AG04450 (cell line): ENCODE measurements around the gene FFAR3. TPM values are rescaled to one million over a fixed set of nuclear protein-coding genes. Genes with fewer than 3 reads are reported as not detected.
"Not testable (repeated sequence)": the region's sequence is repeated elsewhere in the genome, so short reads cannot be mapped to it uniquely, and the experiment has no call there.

Experiments
- CTCF ChIA-PET: fragments of 300-600, 350-600 bp; formaldehyde crosslinking; extraction: SDS; loops from one replicate; lab custom pipeline; 2022; ENCODE audit warnings: antibody characterized with exemption, inconsistent platforms; lab: Charles Lee
- POLR2A ChIA-PET: fragments of 350-600 bp; formaldehyde crosslinking; extraction: SDS; loops from one replicate; lab custom pipeline; 2021; ENCODE audit warnings: antibody characterized with exemption, inconsistent platforms; lab: Yijun Ruan, JAX
- DNase-seq: peaks from one replicate; pipeline ENCODE4 v3.0.0-alpha.2; 2011; ENCODE audit warnings: low read depth, low spot score
- H3K27ac ChIP-seq: one replicate; pipeline ENCODE4 v1.5.1; 2012; ENCODE audit warnings: low read depth, low read length, control low read depth
- H3K27me3 ChIP-seq: one replicate; pipeline ENCODE4 v1.6.0; 2012; ENCODE audit warnings: low read length; ENCODE audit not compliant: control insufficient read depth, insufficient read depth
- H3K4me3 ChIP-seq: 2 replicates; pipeline ENCODE4 v1.5.1; 2011; ENCODE audit warnings: mild to moderate bottlenecking, low read depth, low read length, control low read depth
- H3K9me3 ChIP-seq: 2 replicates; pipeline ENCODE4 v1.5.1; 2012; ENCODE audit warnings: low read length; ENCODE audit not compliant: control insufficient read depth, insufficient read depth
- polyA plus RNA-seq: library from polyadenylated mRNA; depleted of rRNA; stranded (reverse); fragments of >200 nt; gene quantifications from 2 replicates; pipeline ENCODE4 v1.2.3, GENCODE V29; 2011
- TF ChIP-seq, protein P1 (sequence below): IDR thresholded peaks from 2 replicates; pipeline ENCODE4 v1.5.1; 2011; ENCODE audit warnings: low read depth, low read length, control low read depth, inconsistent platforms

FFAR3 gene
- polyA plus RNA-seq, 1 experiment = not detected

DNA sequence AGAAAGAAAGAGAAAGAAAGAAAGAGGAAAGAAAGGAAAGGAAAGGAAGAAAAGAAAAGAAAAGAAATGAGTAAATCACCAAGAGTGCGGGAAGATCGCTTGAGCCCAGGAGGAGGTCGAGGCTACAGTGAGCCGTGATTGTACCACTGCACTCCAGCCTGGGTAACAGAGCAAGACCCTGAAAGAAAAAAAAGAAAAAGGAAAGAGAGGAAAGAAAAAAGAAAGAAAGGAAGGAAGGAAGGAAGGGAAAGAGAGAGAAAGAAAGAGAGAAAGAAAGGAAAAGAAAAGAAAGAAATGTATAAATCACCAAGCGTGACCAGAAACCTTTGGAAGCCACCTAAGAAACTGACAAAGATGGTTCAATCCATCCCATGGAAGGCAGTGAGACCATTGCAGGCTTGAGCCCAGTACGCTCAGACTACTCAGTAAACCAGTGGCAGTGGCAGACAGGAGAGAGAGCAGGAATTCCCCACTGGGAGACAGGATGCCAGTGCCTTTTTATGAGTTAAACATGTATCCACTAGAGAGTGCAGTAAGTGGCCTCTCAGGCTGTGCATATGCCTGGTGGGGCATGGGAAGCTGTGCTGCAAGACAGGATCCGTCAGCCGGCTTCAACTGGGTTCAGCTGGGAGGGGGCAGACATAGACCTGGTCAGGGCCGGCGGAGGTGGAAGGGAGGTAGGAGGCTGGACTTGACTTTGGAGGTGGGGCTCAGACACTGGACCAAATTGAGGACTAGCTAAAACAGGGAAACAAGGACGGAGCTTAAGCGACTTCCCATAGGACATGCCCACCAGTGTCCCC, 17.4 kb downstream of the FFAR3 start:
- Histone ChIP-seq H3K9me3 (no peaks in the 10 kb centered on the region), H3K4me3 (no peak overlapping the region), H3K27ac (no peak overlapping the region), H3K27me3 (no peaks in the 10 kb centered on the region)
- ChIA-PET CTCF (no interaction called here), POLR2A (no interaction called here)
- TF ChIP-seq, protein P1, sequence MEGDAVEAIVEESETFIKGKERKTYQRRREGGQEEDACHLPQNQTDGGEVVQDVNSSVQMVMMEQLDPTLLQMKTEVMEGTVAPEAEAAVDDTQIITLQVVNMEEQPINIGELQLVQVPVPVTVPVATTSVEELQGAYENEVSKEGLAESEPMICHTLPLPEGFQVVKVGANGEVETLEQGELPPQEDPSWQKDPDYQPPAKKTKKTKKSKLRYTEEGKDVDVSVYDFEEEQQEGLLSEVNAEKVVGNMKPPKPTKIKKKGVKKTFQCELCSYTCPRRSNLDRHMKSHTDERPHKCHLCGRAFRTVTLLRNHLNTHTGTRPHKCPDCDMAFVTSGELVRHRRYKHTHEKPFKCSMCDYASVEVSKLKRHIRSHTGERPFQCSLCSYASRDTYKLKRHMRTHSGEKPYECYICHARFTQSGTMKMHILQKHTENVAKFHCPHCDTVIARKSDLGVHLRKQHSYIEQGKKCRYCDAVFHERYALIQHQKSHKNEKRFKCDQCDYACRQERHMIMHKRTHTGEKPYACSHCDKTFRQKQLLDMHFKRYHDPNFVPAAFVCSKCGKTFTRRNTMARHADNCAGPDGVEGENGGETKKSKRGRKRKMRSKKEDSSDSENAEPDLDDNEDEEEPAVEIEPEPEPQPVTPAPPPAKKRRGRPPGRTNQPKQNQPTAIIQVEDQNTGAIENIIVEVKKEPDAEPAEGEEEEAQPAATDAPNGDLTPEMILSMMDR = no peak
- DNase-seq = no peak

DNA sequence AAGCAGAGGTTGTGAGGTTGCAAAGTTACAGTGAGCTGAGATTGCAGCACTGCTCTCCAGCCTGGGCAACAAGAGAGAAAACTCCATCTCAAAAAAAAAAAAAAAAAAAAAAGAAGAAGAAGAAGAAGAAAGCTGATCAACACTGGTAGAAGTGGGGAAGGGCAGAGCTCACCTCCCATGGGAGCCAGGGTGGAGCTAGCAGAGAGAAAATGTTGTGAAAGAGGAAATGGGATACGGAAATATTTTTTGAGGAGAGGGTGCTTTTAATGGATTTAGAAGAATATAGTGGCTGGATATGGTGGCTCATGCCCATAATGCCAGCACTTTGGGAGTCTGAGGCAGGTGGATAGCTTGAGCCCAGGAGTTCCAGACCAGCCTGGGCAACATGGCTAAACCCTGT, 19.4 kb downstream of the FFAR3 start:
- H3K27ac ChIP-seq = no peak overlapping the region
- no peak for DNase-seq
- POLR2A ChIA-PET = interaction anchor here (0.6 kb wide), 1 partner anchor 73 kb away, joined by 3 read pairs; no protein-coding TSS in a partner anchor
- no peaks in the 10 kb centered on the region for H3K27me3 ChIP-seq
- H3K9me3 ChIP-seq = no peaks in the 10 kb centered on the region
- TF ChIP-seq, protein P1 = no peak
- CTCF ChIA-PET = no interaction called here
- no peak overlapping the region for H3K4me3 ChIP-seq

DNA sequence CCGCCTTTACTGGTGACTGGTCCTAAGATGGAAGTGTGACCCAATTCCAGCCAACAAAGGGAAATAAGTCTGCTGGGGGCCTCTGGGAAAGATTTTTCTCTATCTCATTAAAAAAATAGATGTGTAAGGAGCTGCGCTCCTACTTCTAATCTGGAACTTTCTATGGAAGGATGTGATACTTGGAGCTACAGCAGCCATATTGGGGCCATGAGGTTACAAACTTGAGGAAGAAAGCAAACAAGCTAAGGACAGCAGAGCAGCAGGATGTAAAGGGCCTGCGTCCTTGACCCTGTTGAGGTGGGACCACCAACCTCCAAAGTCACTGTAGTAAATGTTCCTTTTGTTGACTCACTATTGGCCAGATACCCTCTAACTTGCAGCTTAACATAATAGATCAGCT, 20.1 kb downstream of the FFAR3 start:
- H3K4me3 ChIP-seq = no peak overlapping the region
- no peaks in the 10 kb centered on the region for H3K27me3 ChIP-seq
- H3K27ac ChIP-seq = no peak overlapping the region
- POLR2A ChIA-PET = no interaction called here
- DNase-seq = no peak
- TF ChIP-seq, protein P1 = no peak
- CTCF ChIA-PET = no interaction called here
- H3K9me3 ChIP-seq = no peaks in the 10 kb centered on the region

DNA sequence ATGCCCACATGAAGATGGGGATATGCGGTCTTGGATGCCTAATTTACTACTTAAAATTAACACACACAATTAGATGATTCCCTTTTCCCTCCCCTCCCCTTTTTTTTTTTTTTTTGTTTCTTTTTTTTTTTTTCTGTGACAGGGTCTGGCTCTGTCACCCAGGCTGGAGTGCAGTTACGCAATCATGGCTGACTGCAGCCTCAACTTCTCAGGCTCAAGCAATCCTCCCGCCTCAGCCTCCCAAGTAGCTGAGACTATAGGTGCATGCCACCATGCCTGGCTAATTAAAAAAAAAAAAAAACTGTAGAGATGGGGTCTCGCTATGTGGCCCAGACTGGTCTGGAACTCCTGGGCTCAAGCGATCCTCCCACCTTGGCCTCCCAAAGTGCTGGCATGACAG, 21.3 kb downstream of the FFAR3 start:
- H3K27ac ChIP-seq, H3K9me3 ChIP-seq, POLR2A ChIA-PET, CTCF ChIA-PET, H3K27me3 ChIP-seq, DNase-seq, H3K4me3 ChIP-seq: not testable (repeated sequence)

DNA sequence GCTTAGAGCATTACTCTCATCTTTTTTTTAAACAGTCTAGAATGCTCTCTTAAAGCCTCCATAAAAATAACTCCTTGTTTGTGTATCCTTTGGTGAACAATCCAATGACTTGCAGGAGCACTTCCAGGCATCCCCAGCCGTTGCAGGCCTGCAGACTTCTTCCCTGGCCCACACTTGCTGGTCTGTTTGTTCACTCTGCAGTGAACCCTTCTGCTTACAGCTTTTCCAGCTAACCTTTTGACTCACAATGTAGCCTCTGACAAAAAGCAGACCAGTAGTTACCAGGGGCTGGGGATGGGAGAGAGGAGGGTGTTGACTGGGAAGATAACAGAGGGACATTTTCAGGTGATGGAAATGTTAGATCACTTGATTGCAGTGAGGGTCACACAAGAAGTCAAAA, 21.7 kb downstream of the FFAR3 start:
- Histone ChIP-seq H3K9me3 (peaks cover 3% of the 10 kb centered on the region; the same call in 1 of the 2 replicates), H3K4me3 (no peak overlapping the region), H3K27ac (no peak overlapping the region), H3K27me3 (no peaks in the 10 kb centered on the region)
- POLR2A ChIA-PET = no interaction called here
- TF ChIP-seq, protein P1 = no peak
- CTCF ChIA-PET = no interaction called here
- no peak for DNase-seq
